CD14-positive monocyte (primary cell): ENCODE data around the gene VPS33A. TPM values are rescaled to one million over a fixed set of nuclear protein-coding genes. Genes with fewer than 3 reads are reported as not detected.
"Not testable (repeated sequence)": the region's sequence is repeated elsewhere in the genome, so short reads cannot be mapped to it uniquely, and the experiment has no call there.

Experiments used
- DNase-seq, 3 donors: peaks; one replicate each; pipeline ENCODE4 v3.0.0-alpha.2; 2011 to 2022
- H2AFZ ChIP-seq: 2 replicates; pipeline ENCODE4 v1.6.0; 2012; ENCODE audit warnings: mild to moderate bottlenecking, low read depth, low read length, inconsistent platforms; ENCODE audit not compliant: insufficient read depth, poor library complexity, severe bottlenecking
- H3K27ac ChIP-seq, 2 donors: 1 replicate in 1 of 2; 2 replicates in 1 of 2; pipeline ENCODE4 v1.5.1; 2012 to 2013; ENCODE audit warnings: low read length in 2 of 2, control low read depth in 1 of 2, inconsistent platforms in 1 of 2, low read depth in 1 of 2, mild to moderate bottlenecking in 1 of 2
- H3K27me3 ChIP-seq, 2 donors: one replicate each; pipeline versions ENCODE4 v1.6.0 to v1.6.1; 2011 to 2013; ENCODE audit warnings: low read length in 2 of 2; ENCODE audit not compliant: control insufficient read depth in 2 of 2, insufficient read depth in 2 of 2
- H3K36me3 ChIP-seq, 2 donors: replicated peaks in 1 of 2; 1 replicate in 1 of 2; 2 replicates in 1 of 2; pipeline versions ENCODE4 v1.5.1 to v1.6.1; 2012 to 2013; ENCODE audit warnings: low read length in 2 of 2, control low read depth in 1 of 2, inconsistent platforms in 1 of 2, mild to moderate bottlenecking in 1 of 2; ENCODE audit not compliant: insufficient read depth in 2 of 2, control insufficient read depth in 1 of 2
- H3K4me1 ChIP-seq, 2 donors: 1 replicate in 1 of 2; 2 replicates in 1 of 2; pipeline versions ENCODE4 v1.5.1 to v1.6.1; 2012 to 2013; ENCODE audit warnings: low read length in 2 of 2, control low read depth in 1 of 2, inconsistent platforms in 1 of 2, mild to moderate bottlenecking in 1 of 2, moderate library complexity in 1 of 2; ENCODE audit not compliant: insufficient read depth in 2 of 2, control insufficient read depth in 1 of 2
- H3K4me2 ChIP-seq: replicated peaks from 2 replicates; pipeline ENCODE3; 2012; ENCODE audit warnings: low read length, moderate library complexity, mild to moderate bottlenecking; ENCODE audit not compliant: poor library complexity, severe bottlenecking; ENCODE audit errors: extremely low read depth
- H3K4me3 ChIP-seq, 3 experiments: fragments of 200-600 bp in 1 of 3; sonication (generic) in 1 of 3; replicated peaks in 1 of 3; 1 replicate in 2 of 3; 2 replicates in 1 of 3; pipeline ENCODE4 v1.5.1; 2011 to 2013; ENCODE audit warnings: low read length in 3 of 3, mild to moderate bottlenecking in 3 of 3, control low read depth in 2 of 3, low read depth in 2 of 3, inconsistent platforms in 1 of 3, moderate library complexity in 1 of 3
- H3K79me2 ChIP-seq: 2 replicates; pipeline ENCODE4 v1.6.0; 2012; ENCODE audit warnings: mild to moderate bottlenecking, control low read depth, inconsistent platforms, low read length, moderate library complexity; ENCODE audit not compliant: insufficient read depth
- H3K9ac ChIP-seq: 2 replicates; pipeline ENCODE4 v1.6.0; 2017; ENCODE audit warnings: low read length, mild to moderate bottlenecking; ENCODE audit not compliant: insufficient read depth, poor library complexity, severe bottlenecking
- H3K9me3 ChIP-seq, 2 donors: replicated peaks in 1 of 2; 1 replicate in 1 of 2; 2 replicates in 1 of 2; pipeline versions ENCODE4 v1.5.1 to v1.6.1; 2012 to 2013; ENCODE audit warnings: low read length in 2 of 2, control low read depth in 1 of 2; ENCODE audit not compliant: control insufficient read depth in 1 of 2, insufficient read depth in 1 of 2
- H4K20me1 ChIP-seq: 2 replicates; pipeline ENCODE4 v1.6.0; 2012; ENCODE audit warnings: mild to moderate bottlenecking, low read length, control low read depth, moderate library complexity; ENCODE audit not compliant: insufficient read depth
- H3K27ac Mint-ChIP-seq, 7 donors: one replicate each; pipeline ENCODE4 v1.8.0; 2020; ENCODE audit warnings: mild to moderate bottlenecking in 7 of 7, mixed read lengths in 7 of 7, moderate library complexity in 6 of 7, inconsistent platforms in 2 of 7
- H3K27me3 Mint-ChIP-seq, 3 donors: one replicate each; pipeline ENCODE4 v1.8.0; 2021 to 2022; ENCODE audit warnings: low read depth in 3 of 3, mild to moderate bottlenecking in 3 of 3, mixed read lengths in 3 of 3, moderate library complexity in 3 of 3, inconsistent platforms in 1 of 3
- H3K36me3 Mint-ChIP-seq, 2 donors: one replicate each; pipeline ENCODE4 v1.8.0; 2020; ENCODE audit warnings: mixed read lengths in 2 of 2, inconsistent platforms in 1 of 2, mild to moderate bottlenecking in 1 of 2
- H3K4me1 Mint-ChIP-seq: one replicate; pipeline ENCODE4 v1.8.0; 2020; ENCODE audit warnings: mild to moderate bottlenecking, mixed read lengths
- H3K4me3 Mint-ChIP-seq, 2 donors: one replicate each; pipeline ENCODE4 v1.8.0; 2020; ENCODE audit warnings: mild to moderate bottlenecking in 2 of 2, mixed read lengths in 2 of 2, moderate library complexity in 1 of 2
- H3K9me3 Mint-ChIP-seq, 7 donors: one replicate each; pipeline ENCODE4 v1.8.0; 2020 to 2022; ENCODE audit warnings: mixed read lengths in 7 of 7, mild to moderate bottlenecking in 6 of 7, moderate library complexity in 6 of 7, inconsistent platforms in 2 of 7
- WGBS: methylation state at CpG from one replicate; pipeline ENCODE4 v1.1.5; 2013; ENCODE audit warnings: missing lambda C conversion rate; ENCODE audit not compliant: insufficient coverage; 5-methylcytosine and 5-hydroxymethylcytosine counted together
- intact Hi-C, 2 donors: fragments of 100-400 bp; cut with micrococcal nuclease; formaldehyde crosslinking; loops; one replicate each; pipeline versions ENCODE4 v1.15.0 to v1.15.1; 2023
- polyA plus RNA-seq, 3 donors: library from polyadenylated mRNA; depleted of rRNA in 1 of 3; unstranded in 2 of 3; stranded (reverse) in 1 of 3; fragments of 300-500 nt in 2 of 3; fragments of >200 nt in 1 of 3; fragmentation: Illumina TruSeq in 2 of 3; gene quantifications; 1 replicate in 2 of 3; 2 replicates in 1 of 3; pipeline ENCODE4 v1.2.3, GENCODE V29; 2012 to 2021
- TF ChIP-seq, protein P1 (sequence below): fragments of 200-600 bp; IDR thresholded peaks from one replicate; pipeline ENCODE4 v1.8.0; 2022; ENCODE audit warnings: antibody characterized with exemption, mild to moderate bottlenecking

VPS33A gene
- polyA plus RNA-seq, 3 donors: 15.3 to 33.1 (median 32.9) TPM

DNA sequence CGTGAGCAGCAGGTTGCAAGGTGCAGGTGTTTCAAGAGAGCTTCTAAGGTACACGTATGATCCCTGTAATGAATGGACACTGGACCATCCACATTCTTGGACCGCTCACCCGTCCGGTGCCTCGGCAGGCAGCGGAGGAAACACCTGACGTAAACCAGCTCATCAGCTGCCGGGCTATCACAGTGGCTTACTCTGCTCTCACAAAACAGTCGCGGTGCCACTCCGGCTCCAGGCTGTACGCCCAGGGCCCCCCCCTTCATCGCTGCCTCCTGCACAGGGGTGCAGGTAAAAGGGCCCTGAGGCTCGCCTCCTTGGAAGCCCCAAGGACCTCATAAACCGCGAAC, 436 bp downstream of the VPS33A start:
- peaks cover 19 to 22% of the 10 kb centered on the region in 2 donors for H3K4me1 ChIP-seq
- peak overlapping the region; percentile 89 for H3K9ac ChIP-seq
- H3K4me2 ChIP-seq: peak overlapping the region; percentile 91
- peaks cover 32% of the 10 kb centered on the region for H3K79me2 ChIP-seq
- H4K20me1 ChIP-seq: no peaks in the 10 kb centered on the region
- peak overlapping the region; percentile 95 to 98 (median 97) for H3K27ac Mint-ChIP-seq
- H3K36me3 ChIP-seq: peaks cover 29 to 37% of the 10 kb centered on the region in 2 donors
- WGBS: 0% methylated on average over 17 of the region's 17 CpGs
- no peaks in the 10 kb centered on the region for H3K9me3 ChIP-seq
- TF ChIP-seq, protein P1, sequence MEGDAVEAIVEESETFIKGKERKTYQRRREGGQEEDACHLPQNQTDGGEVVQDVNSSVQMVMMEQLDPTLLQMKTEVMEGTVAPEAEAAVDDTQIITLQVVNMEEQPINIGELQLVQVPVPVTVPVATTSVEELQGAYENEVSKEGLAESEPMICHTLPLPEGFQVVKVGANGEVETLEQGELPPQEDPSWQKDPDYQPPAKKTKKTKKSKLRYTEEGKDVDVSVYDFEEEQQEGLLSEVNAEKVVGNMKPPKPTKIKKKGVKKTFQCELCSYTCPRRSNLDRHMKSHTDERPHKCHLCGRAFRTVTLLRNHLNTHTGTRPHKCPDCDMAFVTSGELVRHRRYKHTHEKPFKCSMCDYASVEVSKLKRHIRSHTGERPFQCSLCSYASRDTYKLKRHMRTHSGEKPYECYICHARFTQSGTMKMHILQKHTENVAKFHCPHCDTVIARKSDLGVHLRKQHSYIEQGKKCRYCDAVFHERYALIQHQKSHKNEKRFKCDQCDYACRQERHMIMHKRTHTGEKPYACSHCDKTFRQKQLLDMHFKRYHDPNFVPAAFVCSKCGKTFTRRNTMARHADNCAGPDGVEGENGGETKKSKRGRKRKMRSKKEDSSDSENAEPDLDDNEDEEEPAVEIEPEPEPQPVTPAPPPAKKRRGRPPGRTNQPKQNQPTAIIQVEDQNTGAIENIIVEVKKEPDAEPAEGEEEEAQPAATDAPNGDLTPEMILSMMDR: no peak
- H3K4me1 Mint-ChIP-seq: peaks cover 19% of the 10 kb centered on the region
- H3K4me3 ChIP-seq: peak overlapping the region; percentile 75 to 94 (median 91)
- no peaks in the 10 kb centered on the region for H3K9me3 Mint-ChIP-seq
- H2AFZ ChIP-seq: peak overlapping the region; percentile 99
- intact Hi-C loops: loop anchor here in 1 of 2 donors (10.0 kb wide), 1 partner anchor 239 kb away; the partner anchor contains the start of gene ZCCHC8
- H3K27me3 ChIP-seq: no peaks in the 10 kb centered on the region
- peaks cover 25 to 42% of the 10 kb centered on the region in 2 donors for H3K36me3 Mint-ChIP-seq
- H3K27me3 Mint-ChIP-seq: peaks cover 0 to 3% (median 0%) of the 10 kb centered on the region in 3 donors
- peak overlapping the region; percentile 96 to 97 for H3K4me3 Mint-ChIP-seq
- peak overlapping the region; percentile 91 for H3K27ac ChIP-seq
- DNase-seq: peak in 1 of 3 donors; percentile 36

DNA sequence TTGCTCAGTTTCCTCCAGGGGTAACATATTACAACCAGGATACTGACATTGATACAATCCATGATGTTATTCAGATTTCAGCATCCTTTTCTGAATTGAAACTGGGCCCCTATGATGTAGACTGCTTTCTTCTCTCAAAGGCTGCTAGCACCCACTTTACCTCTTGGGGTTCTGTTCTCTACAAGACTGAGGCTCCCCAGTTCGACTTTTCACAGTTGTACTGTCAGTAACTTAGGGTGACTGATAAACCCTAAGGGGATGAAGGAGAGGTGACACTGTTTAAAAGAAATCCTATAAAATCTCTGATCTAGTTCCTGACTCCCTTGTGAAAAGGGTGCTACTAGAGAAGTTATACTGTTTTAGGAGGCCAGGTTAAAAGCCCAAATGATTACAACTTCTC, 818 bp downstream of the VPS33A start:
- peaks cover 32 to 37% of the 10 kb centered on the region in 2 donors for H3K36me3 ChIP-seq
- Mint-ChIP-seq H3K36me3 (peaks cover 28 to 42% of the 10 kb centered on the region in 2 donors), H3K9me3 (no peaks in the 10 kb centered on the region), H3K27ac (peak overlapping the region in 6 of 7 donors; percentile 96 to 98 (median 97)), H3K4me1 (peaks cover 19% of the 10 kb centered on the region), H3K27me3 (peaks cover 0 to 3% (median 0%) of the 10 kb centered on the region in 3 donors), H3K4me3 (peak overlapping the region; percentile 96 to 97)
- H3K4me3 ChIP-seq: peak overlapping the region; percentile 75 to 94 (median 91)
- peak overlapping the region; percentile 89 for H3K9ac ChIP-seq
- peak overlapping the region; percentile 91 for H3K27ac ChIP-seq
- intact Hi-C loops: loop anchor here in 1 of 2 donors (10.0 kb wide), 1 partner anchor 239 kb away; the partner anchor contains the start of gene ZCCHC8
- TF ChIP-seq, protein P1: no peak
- peak overlapping the region; percentile 99 for H2AFZ ChIP-seq
- H3K27me3 ChIP-seq: no peaks in the 10 kb centered on the region
- H3K4me2 ChIP-seq: peak overlapping the region; percentile 91
- peaks cover 19 to 22% of the 10 kb centered on the region in 2 donors for H3K4me1 ChIP-seq
- no peaks in the 10 kb centered on the region for H3K9me3 ChIP-seq
- DNase-seq: no peak
- H4K20me1 ChIP-seq: no peaks in the 10 kb centered on the region
- no CpG with 5 or more reads among the region's 1 CpG for WGBS
- peaks cover 32% of the 10 kb centered on the region for H3K79me2 ChIP-seq

- not testable (repeated sequence) for H3K9ac ChIP-seq, H3K9me3 ChIP-seq, H3K27me3 Mint-ChIP-seq, H3K27me3 ChIP-seq, H3K9me3 Mint-ChIP-seq, H3K4me1 Mint-ChIP-seq, DNase-seq, H2AFZ ChIP-seq, H3K27ac ChIP-seq, H3K4me3 ChIP-seq, H3K4me2 ChIP-seq, H3K4me3 Mint-ChIP-seq, H3K27ac Mint-ChIP-seq
- H4K20me1 ChIP-seq: peaks cover 17% of the 10 kb centered on the region
- peaks cover 23% of the 10 kb centered on the region for H3K79me2 ChIP-seq
- H3K36me3 ChIP-seq: peaks cover 75 to 83% of the 10 kb centered on the region in 2 donors
- WGBS: 100% methylated on average over 9 of the region's 14 CpGs
- H3K4me1 ChIP-seq: peaks cover 10 to 11% of the 10 kb centered on the region in 2 donors
- H3K36me3 Mint-ChIP-seq: peaks cover 63 to 79% of the 10 kb centered on the region in 2 donors
- intact Hi-C loops: loop anchor here in 1 of 2 donors (10.0 kb wide), 1 partner anchor 244 kb away; the partner anchor contains the start of gene ZCCHC8
Observed at GRCh38 chr12:122260735-122261134, 5.6 kb downstream of the VPS33A start.
